ENCODE measurements around the gene TSC1. TPM values are rescaled to one million over a fixed set of nuclear protein-coding genes. Genes with fewer than 3 reads are reported as not detected.

TSC1 gene
- total RNA-seq, 1 donor from 2014 or later, result 31.7 TPM

GRCh38 chr9:132864691-132865090, 79.7 kb downstream of the TSC1 start:
- Histone ChIP-seq H3K36me3 (ENCODE audit: control insufficient read depth, insufficient read depth, low read length) (no peaks in the 10 kb centered on the region), H3K27me3 (ENCODE audit: control insufficient read depth, insufficient read depth, low read length) (no peaks in the 10 kb centered on the region), H3K4me3 (ENCODE audit: low read depth, low read length) (no peak overlapping the region)
- no peak for TF ChIP-seq CTCF (IDR thresholded peaks at IDR 0.05; ENCODE audit: insufficient read depth, low read length, poor library complexity, severe bottlenecking)
- no peak for DNase-seq (ENCODE audit: low read depth)

- TF ChIP-seq CTCF (IDR thresholded peaks at IDR 0.05; ENCODE audit: insufficient read depth, low read length, poor library complexity, severe bottlenecking), result no peak
- Histone ChIP-seq H3K27me3 (ENCODE audit: control insufficient read depth, insufficient read depth, low read length) (no peaks in the 10 kb centered on the region), H3K36me3 (ENCODE audit: control insufficient read depth, insufficient read depth, low read length) (no peaks in the 10 kb centered on the region), H3K4me3 (ENCODE audit: low read depth, low read length) (no peak overlapping the region)
- no peak for DNase-seq (ENCODE audit: low read depth)
Measured at GRCh38 chr9:132864277-132864676, 80.1 kb downstream of the TSC1 start.

- no peak for DNase-seq (ENCODE audit: low read depth)
- no peak overlapping the region for H3K4me3 ChIP-seq (ENCODE audit: low read depth, low read length)
- TF ChIP-seq CTCF (IDR thresholded peaks at IDR 0.05; ENCODE audit: insufficient read depth, low read length, poor library complexity, severe bottlenecking), result no peak
- peaks cover under 1% of the 10 kb centered on the region for H3K27me3 ChIP-seq (ENCODE audit: control insufficient read depth, insufficient read depth, low read length)
- H3K36me3 ChIP-seq (ENCODE audit: control insufficient read depth, insufficient read depth, low read length), result no peaks in the 10 kb centered on the region
Measured at GRCh38 chr9:132863096-132863495, 81.3 kb downstream of the TSC1 start.

- H3K4me3 ChIP-seq (ENCODE audit: low read depth, low read length), result no peak overlapping the region
- no peak for TF ChIP-seq CTCF (IDR thresholded peaks at IDR 0.05; ENCODE audit: insufficient read depth, low read length, poor library complexity, severe bottlenecking)
- no peak for DNase-seq (ENCODE audit: low read depth)
- no peaks in the 10 kb centered on the region for H3K36me3 ChIP-seq (ENCODE audit: control insufficient read depth, insufficient read depth, low read length)
- peaks cover 5% of the 10 kb centered on the region for H3K27me3 ChIP-seq (ENCODE audit: control insufficient read depth, insufficient read depth, low read length)
Measured at GRCh38 chr9:132862533-132862932, 81.9 kb downstream of the TSC1 start.

- Histone ChIP-seq H3K27me3 (ENCODE audit: control insufficient read depth, insufficient read depth, low read length) (peaks cover 5% of the 10 kb centered on the region), H3K4me3 (ENCODE audit: low read depth, low read length) (no peak overlapping the region)
Measured at GRCh38 chr9:132861666-132862065, 82.8 kb downstream of the TSC1 start.

More at GRCh38 chr9:132861666-132862065, 82.8 kb downstream of the TSC1 start:
- no peaks in the 10 kb centered on the region for H3K36me3 ChIP-seq (ENCODE audit: control insufficient read depth, insufficient read depth, low read length)
- no peak for DNase-seq (ENCODE audit: low read depth)
- no peak for TF ChIP-seq CTCF (IDR thresholded peaks at IDR 0.05; ENCODE audit: insufficient read depth, low read length, poor library complexity, severe bottlenecking)

All from kidney epithelial cell (primary cell).